Coronary artery (tissue), 2 donors: ENCODE measurements around the gene MTHFD2L.
"Not testable (repeated sequence)": the region's sequence is repeated elsewhere in the genome, so short reads cannot be mapped to it uniquely, and the experiment has no call there.

ENCODE experiments used
- DNase-seq: peaks from one replicate; pipeline ENCODE4 v3.0.0-alpha.2; 2017; ENCODE audit warnings: low spot score
- H3K27ac ChIP-seq, 2 donors: fragments of 200-600 bp; sonication (generic); one replicate each; pipeline ENCODE4 v1.5.1; 2016 to 2019
- H3K4me3 ChIP-seq: fragments of 200-600 bp; sonication (generic); 2 replicates; pipeline ENCODE4 v1.5.1; 2016; ENCODE audit warnings: mild to moderate bottlenecking, moderate library complexity
- CTCF ChIP-seq: fragments of 200-600 bp; sonication (generic); IDR thresholded peaks from one replicate; pipeline ENCODE4 v1.5.1; 2019; ENCODE audit warnings: antibody characterized with exemption

MTHFD2L gene

GRCh38 chr4:74121643-74122579 lies 36.0 kb upstream of the MTHFD2L start:
- DNase-seq = no peak
- H3K27ac ChIP-seq = no peak overlapping the region
- no peak overlapping the region for H3K4me3 ChIP-seq
- no peak for TF ChIP-seq CTCF

GRCh38 chr4:74123065-74123728 lies 34.7 kb upstream of the MTHFD2L start:
- TF ChIP-seq CTCF = no peak
- no peak overlapping the region for H3K27ac ChIP-seq
- H3K4me3 ChIP-seq = no peak overlapping the region
- DNase-seq = no peak

- no peak overlapping the region for H3K27ac ChIP-seq
- no peak overlapping the region for H3K4me3 ChIP-seq
- no peak for TF ChIP-seq CTCF
- no peak for DNase-seq
These were observed 32.9 kb upstream of the MTHFD2L start for GRCh38 chr4:74125029-74125428.

GRCh38 chr4:74127745-74128144 lies 30.2 kb upstream of the MTHFD2L start:
- H3K4me3 ChIP-seq = no peak overlapping the region
- DNase-seq = no peak
- no peak overlapping the region for H3K27ac ChIP-seq
- TF ChIP-seq CTCF = no peak

GRCh38 chr4:74130843-74131242 lies 27.1 kb upstream of the MTHFD2L start:
- DNase-seq, H3K27ac ChIP-seq, H3K4me3 ChIP-seq: not testable (repeated sequence)

GRCh38 chr4:74132188-74132587 lies 25.7 kb upstream of the MTHFD2L start:
- not testable (repeated sequence) for H3K27ac ChIP-seq, H3K4me3 ChIP-seq, DNase-seq

- TF ChIP-seq CTCF = no peak
- Histone ChIP-seq H3K4me3 (no peak overlapping the region), H3K27ac (no peak overlapping the region)
- no peak for DNase-seq
These were observed 25.0 kb upstream of the MTHFD2L start for GRCh38 chr4:74132944-74133343.
